GM18868 (cell line): ENCODE measurements around the gene PDZD11.
A peak's percentile ranks its signal among the peaks of the same experiment; 100 is the strongest.
"Not testable (repeated sequence)": the region's sequence is repeated elsewhere in the genome, so short reads cannot be mapped to it uniquely, and the experiment has no call there.

ENCODE experiments used
- ATAC-seq: cut with Tn5 transposase; IDR thresholded peaks from one replicate; pipeline ENCODE4 v1.9.1; 2021; ENCODE audit warnings: mild to moderate bottlenecking, moderate library complexity; ENCODE audit not compliant: unreplicated experiment

Gene PDZD11, protein sequence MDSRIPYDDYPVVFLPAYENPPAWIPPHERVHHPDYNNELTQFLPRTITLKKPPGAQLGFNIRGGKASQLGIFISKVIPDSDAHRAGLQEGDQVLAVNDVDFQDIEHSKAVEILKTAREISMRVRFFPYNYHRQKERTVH

GRCh38 chrX:70289793-70290770 lies at the start of gene PDZD11, which contains the start of gene KIF4A:
PDZD11 (minus strand) TSS chrX:70289927; CDS start chrX:70289341, 586 bp downstream.
KIF4A (plus strand) TSS chrX:70290104; CDS start chrX:70290459, 355 bp downstream.
- peak; percentile 98 for ATAC-seq

DNA sequence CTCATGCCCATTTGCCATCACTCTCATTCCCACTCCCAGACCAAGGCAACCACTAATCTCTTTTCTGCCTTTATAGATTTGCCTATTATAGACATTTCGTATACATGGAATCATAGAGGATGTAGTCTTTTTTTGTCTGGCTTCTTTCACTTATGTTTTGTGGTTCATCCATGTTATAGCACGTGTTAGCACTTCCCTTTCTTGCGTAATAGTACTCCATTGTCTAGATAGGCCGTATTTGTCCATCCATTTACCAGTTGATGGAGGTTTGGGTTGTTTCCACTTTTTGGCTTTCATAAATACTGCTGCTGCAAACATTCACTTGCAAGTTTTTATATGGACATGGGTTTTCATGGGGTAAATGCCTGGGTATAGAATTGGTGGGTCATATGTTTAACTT lies 48.6 kb upstream of the PDZD11 start:
- ATAC-seq: no peak

DNA sequence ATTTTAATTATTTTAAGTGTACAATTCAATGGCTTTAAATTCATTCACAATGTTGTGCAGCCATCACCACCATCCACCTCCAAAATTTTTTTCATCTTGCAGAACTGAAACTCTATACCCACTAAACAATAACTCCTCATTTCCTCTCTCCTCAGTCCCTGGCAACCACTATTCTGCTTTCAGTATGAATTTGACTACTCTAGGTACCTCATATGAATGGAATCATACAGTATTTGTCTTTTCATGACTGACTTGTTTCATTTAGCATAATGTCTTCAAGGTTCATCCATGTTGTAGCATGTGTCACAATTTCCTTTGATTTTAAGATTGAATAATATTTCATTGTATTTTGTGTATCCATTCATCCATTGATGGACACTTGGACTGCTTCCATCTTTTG lies 47.0 kb upstream of the PDZD11 start:
- ATAC-seq: peak; percentile 100

DNA sequence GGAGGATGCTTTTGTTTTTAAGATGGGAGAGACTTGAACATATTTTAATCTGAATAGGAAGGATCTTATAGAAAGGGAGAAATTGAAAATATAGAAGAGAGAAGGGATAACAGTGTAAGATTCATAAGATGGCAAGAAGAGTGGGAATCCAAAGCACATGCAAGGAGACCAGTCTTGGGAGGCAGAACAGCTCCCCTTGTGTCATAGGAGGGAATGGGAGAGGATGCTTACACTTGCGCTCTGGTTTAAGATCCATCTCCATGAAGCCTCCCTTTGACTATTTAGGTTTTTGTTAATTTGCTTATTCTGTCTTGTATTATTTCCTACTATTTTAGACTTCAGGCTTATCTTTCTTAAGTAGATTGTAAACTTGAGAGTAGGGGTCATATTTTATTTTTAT lies 42.9 kb upstream of the PDZD11 start:
- ATAC-seq: no peak

DNA sequence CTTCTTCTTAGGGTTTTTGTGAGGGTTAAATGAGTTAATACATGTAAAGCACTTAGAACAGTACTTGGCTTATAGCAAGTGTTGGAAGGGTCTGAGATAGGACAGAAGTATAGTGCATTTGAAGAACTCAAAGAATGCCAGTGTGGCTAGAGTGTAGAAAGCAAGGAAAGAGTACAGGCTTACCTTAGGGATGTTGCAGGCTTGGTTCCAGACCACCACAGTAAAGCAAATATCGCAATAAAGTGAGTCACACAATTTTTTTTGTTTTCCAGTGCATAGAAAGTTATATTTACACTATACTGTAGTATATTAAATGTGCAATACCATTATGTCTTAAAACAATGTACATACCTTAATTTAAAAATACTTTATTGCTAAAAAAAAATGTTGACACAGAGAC lies 41.4 kb upstream of the PDZD11 start:
- ATAC-seq: no peak

GRCh38 chrX:70324326-70324725 lies 34.6 kb upstream of the PDZD11 start:
- ATAC-seq: no peak

DNA sequence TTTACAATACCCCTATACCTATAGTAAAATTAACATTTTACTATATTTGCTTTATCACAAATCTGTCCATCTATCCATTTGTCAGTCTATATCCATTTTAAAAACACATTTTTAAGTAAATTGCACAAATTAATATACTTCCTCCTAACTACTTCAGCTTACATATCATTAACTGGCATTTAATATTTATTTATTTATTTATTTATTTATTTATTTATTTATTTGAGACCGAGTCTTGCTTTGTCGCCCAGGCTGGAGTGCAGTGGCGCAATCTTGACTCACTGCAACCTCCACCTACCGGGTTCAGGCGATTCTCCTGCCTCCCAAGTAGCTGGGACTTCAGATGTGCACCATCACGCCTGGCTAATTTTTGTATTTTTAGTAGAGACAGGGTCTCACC lies 33.9 kb upstream of the PDZD11 start:
- not testable (repeated sequence) for ATAC-seq

GRCh38 chrX:70322784-70323183 lies 33.1 kb upstream of the PDZD11 start:
- ATAC-seq: no peak

DNA sequence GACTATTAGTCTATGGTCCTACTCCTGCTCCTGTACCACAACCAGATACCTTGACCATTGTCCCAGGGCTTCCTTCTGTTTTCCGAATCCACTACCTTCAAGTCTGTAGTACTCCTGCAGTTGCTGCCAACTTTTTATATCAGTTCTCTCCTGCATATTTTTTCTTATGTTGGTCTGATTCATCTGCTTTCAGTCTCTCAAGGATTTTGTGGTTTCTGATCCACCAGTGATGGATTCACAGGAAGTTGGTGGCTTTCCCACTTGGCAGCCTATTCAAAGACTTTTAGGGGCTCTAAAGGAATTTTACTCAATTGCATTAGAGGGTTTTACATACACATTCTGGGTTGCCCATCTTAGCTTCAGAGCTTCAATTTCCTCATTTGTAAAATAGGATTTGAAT lies 23.8 kb upstream of the PDZD11 start:
- ATAC-seq: no peak

DNA sequence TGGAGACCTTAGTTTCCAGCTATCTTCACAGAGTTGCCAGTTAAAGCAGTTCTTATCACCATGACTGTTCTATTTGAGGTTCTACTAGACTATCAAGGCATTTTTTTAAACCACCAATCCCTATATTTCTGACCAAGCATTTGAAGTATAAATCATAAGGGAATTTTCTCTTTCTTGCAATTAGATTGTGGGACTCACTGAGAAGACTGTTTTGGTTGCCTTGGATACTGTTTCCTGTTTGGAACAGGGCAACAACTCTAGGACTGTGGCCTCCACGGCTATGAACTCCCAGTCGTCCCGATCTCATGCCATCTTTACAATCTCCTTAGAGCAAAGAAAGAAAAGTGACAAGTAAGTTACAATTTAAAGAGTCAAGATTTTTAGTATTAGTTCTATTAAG lies 12.0 kb upstream of the PDZD11 start:
- no peak for ATAC-seq

DNA sequence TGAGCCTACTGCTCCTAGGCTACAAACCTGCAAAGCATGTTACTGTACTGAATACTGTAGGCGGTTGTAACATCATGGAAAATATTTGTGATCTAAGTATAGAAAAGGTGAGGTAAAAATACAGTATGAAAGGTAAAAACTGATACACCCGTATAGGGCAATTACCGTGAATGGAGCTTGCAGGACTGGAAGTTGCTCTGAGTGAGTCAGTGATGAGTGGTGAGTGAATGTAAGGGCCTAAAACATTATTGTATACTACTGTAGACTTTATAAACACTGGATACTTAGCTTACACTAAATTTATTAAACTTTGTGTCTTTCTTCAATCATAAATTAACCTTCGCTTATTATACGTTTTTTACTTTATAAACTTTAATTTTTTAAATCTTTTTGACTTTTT lies 3.9 kb upstream of the PDZD11 start:
- no peak for ATAC-seq

- no peak for ATAC-seq
Observed at GRCh38 chrX:70292788-70293187, 3.1 kb upstream of the PDZD11 start.

GRCh38 chrX:70289168-70289792 lies 447 bp downstream of the PDZD11 start:
- ATAC-seq: no peak

DNA sequence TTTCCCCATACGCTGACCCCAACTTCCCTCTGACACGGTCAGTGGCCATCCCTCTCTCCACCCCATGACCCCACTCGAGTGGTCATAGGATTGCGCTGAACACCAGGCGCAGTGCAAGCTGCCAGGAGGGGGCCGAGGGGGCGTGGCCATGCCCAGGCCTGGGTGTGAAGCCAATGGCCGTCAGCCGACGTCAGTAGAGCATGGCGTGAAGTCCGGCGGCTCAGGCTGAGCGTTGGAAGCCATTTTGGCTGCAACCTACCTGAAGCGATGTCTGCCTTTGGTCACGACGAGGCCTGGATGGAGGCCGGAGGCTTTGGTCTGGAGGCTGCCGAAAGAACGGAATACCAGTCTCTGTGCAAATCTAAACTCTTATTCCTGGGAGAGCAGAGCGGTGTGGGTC lies 7.8 kb downstream of the PDZD11 start, which contains the start of gene RAB41:
Gene RAB41 (plus strand): TSS at position 222 of the 400 bp plus-strand sequence. CDS start 46 bp downstream, at position 268.
- ATAC-seq: no peak

DNA sequence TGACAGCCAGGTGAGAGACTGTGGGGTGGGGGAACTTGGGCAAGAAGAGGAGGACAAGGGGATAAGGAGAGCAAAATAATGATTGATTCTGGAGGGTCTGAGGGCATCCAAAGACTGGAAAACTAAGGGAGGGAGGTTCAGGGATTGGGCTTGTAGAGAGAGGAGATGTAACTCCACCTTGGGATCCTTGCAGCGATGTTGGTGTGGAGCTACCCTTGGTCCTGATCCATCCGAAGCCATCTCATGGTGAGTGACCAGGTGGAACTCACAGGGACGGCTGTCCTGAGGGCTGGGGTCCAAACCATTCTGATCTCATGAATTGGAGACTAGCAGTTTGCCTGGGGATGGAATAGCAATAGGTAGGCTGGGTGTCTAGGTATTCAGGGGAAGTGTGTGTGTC lies 9.2 kb downstream of the PDZD11 start:
- ATAC-seq: no peak

- ATAC-seq: no peak
Observed at GRCh38 chrX:70279081-70279480, 10.6 kb downstream of the PDZD11 start.

DNA sequence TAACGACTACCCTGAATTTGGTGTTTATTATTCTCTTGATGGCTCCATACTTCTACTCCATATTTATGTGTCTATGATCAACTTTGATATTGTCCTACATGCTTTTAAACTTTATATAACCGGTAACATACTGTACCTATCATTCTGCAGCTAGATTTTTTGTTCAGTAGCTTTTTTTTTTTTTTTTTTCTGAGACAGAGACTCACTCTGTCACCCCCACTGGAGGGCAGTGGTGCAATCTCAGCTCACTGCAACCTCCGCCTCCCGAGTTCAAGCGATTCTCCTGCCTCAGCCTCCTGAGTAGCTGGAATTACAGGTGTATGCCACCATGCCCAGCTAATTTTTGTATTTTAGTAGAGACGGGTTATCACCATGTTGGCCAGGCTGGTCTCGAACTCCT lies 15.7 kb downstream of the PDZD11 start:
- ATAC-seq: not testable (repeated sequence)

- ATAC-seq: no peak
Observed at GRCh38 chrX:70268034-70268433, 21.7 kb downstream of the PDZD11 start, which contains the start of gene ARR3. ARR3 (plus strand) TSS chrX:70268334; CDS start chrX:70269386, 1,052 bp downstream.

GRCh38 chrX:70264784-70265183 lies 24.9 kb downstream of the PDZD11 start:
- no peak for ATAC-seq

- peak; percentile 88 for ATAC-seq
Observed at GRCh38 chrX:70262952-70263567, 26.7 kb downstream of the PDZD11 start.

GRCh38 chrX:70260104-70260503 lies 29.6 kb downstream of the PDZD11 start, which contains the start of gene P2RY4:
P2RY4 (minus strand) TSS chrX:70260204; CDS start chrX:70259624, 580 bp downstream.
- no peak for ATAC-seq
